CD4-positive, alpha-beta T cell treated with Interleukin-17A for 4 hours (primary cell): ENCODE measurements around the gene SIK1.
"Not testable (repeated sequence)": the region's sequence is repeated elsewhere in the genome, so short reads cannot be mapped to it uniquely, and the experiment has no call there.

Source experiments
- DNase-seq: peaks from one replicate; pipeline ENCODE4 v3.0.0-alpha.2; 2020; ENCODE audit warnings: mixed read lengths

SIK1 gene

GRCh38 chr21:43383351-43383750, 43.6 kb downstream of the SIK1 start:
- DNase-seq: not testable (repeated sequence)

- DNase-seq: not testable (repeated sequence)
Measured at GRCh38 chr21:43382902-43383301, 44.0 kb downstream of the SIK1 start.

DNA sequence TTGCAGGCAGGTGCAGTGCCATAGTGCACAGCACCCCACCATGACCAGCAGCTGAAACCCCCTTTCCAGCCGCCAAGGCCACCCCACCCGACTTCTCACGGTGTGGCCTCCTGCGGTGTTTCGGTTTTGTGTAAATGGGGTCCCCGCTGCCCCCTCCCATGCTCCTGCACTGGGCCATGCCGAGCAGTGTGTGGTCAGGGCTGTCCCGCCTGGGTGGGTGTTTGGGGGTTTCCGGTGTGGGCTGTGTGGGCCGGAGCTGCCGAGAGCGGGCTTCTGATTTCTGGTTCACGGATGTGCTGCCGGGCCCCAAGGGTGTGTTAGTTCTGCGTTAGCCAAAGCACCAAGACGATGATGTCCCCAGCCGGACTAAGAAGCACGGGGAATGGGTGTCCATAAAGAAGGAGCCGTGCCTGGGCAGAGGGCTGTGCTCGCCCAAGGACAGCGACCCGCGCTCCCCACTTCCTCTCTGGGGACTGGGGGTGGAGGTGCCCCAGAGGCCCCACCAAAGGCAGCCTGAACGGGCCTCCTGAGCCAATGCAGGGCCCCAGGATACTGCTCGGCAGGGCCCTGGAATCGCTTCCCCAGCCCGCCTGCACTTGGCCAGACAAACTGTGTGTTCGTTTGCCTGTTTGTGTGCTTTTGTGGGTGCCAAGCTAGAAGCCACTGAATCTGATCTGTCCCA, 45.9 kb downstream of the SIK1 start:
- DNase-seq: not testable (repeated sequence)

GRCh38 chr21:43380337-43380736, 46.6 kb downstream of the SIK1 start:
- DNase-seq: not testable (repeated sequence)

DNA sequence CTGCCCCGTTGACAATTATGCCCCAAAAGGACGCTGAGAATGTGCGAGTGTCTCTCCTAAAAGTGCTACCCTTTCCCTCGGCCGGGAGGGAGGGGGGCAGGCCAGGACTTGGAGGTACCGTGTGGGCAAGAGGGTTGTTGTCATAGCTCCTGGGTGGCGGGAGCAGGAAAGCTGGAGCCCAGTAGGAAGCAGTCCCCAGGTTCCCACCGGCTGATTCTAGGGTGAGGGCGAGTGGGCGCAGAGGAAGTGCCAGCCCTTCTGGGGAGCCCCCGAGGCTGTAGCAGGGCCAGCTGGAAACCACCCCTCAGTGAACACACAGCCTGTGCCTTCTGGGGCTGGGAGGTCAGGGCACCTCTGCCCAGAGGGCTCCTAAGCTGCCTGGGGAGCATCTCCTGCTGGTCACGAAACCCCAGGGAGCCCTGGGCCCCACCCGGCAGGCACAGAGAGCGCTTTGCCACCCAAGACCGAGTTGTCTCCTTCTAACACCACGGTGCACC, 47.3 kb downstream of the SIK1 start:
- DNase-seq: not testable (repeated sequence)

GRCh38 chr21:43376478-43376882, 50.5 kb downstream of the SIK1 start:
- DNase-seq: no peak

DNA sequence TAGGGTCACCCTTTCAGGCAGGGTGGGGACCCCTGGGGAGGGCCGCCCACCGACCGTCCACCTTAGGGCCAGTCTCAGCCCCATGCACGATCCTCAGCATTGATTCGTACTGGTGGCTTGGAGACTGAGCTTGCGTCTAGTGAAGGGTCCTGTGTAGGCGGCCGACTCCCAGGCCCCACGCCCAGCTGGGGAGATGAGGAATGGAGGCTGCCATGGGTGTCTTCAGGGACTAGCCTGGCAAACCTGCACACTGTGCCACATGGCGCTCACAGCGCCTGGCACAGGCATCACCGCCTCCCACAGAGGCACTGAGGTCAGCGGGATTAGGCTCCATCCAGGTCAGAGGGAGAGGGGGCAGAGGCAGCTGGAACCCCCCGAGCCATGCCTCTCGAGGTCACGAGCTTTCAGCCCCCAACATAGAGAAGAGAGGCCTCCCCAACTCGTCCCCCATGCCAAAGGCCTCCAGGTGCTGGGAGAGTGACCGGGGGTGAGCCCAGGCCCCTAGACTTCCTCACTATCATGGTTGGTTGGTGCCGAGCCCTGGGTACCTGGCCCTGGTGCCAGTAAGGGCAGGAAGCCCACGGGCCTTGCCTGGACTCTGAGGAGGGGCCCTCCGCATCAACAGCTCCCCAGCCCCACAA, 51.0 kb downstream of the SIK1 start:
- no peak for DNase-seq

DNA sequence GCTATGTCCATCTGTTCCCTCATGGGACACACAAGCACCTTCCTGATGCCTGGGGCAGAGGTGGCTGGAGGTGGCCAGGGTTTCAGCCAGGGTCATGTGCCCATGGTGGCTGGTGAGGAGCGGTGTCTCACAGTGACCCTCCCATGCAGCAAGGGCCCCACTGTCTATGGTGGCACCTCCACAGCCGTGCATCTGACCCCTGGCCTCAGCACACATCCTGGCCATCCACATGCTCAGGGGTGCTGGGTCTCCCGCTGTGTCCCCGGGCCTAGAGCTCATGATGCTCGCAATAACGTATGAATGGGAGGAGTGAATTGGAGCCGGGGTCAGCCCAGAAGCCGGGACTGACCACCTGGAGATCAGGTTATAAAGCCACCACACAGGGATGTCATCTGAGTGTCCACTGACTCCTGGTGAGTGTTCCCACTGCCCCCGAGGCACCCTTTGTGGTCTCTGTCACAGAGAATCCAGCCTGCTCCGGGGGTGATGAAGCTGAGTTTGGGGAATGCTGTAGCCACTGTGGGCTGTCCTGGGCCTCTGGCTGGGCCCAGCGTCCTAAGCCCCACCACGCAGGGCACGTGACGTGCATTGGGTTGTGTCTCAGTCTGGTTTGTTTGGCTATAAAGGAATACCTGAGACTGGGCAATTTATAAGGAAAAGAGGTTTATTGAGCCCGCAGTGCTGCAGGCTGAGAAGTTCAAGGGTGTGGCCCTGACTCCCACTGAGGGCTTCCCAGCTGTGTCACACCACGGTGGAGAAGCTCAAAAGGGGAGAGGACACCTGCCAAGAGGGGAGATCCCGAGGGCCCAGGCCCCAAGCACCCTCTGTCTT, 51.7 kb downstream of the SIK1 start:
- no peak for DNase-seq

- no peak for DNase-seq
Measured at GRCh38 chr21:43374228-43374885, 52.6 kb downstream of the SIK1 start.

GRCh38 chr21:43373362-43374227, 53.3 kb downstream of the SIK1 start:
- no peak for DNase-seq

GRCh38 chr21:43372663-43373361, 54.1 kb downstream of the SIK1 start:
- DNase-seq: no peak

DNA sequence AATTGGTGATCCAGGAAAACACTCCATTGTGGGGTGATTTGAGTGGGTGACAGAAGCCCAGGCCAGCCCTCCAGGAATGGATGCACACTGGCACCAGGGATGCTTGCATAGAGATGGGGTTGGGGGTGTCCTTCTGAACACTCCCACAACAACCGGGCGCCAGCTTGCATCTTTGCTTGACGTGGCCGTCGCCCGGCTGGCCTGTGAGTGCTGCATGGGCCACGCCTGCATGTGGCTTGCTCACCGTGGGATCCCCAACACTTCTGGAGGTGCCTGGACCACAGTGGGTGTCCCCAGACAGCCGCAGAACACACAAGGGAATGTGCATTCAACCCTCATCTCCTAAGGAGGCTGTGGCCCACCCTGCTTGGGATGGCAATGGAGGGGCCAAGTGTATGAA, 55.1 kb downstream of the SIK1 start:
- no peak for DNase-seq

GRCh38 chr21:43370888-43371570, 55.9 kb downstream of the SIK1 start:
- no peak for DNase-seq

DNA sequence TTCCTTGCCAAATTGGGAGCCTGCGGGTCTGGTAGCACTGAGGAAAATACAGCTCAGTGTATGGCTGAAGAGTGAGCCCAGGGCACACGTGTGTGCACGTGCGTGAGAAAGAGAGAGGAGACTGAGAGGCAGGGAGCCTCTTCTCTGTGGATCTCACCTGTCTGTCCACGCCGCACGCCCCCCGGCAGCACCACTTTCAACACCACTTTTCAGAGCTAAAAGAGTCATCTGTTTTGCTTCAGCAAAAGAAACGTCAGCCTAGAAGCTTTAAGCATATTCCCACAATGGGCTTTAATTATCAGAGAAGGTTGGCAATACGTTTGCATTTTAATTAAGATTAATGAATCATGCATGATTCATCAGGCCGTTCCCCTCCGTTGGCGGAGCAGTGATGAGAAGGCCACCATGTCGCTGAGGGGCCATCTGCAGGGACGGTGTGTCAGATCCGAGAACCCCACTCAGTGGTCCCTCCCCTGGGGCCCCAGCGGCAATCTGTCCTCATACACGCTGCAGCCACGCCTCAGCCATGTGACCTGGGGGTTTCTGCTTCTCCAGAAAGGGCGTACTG, 56.8 kb downstream of the SIK1 start:
- DNase-seq: no peak

DNA sequence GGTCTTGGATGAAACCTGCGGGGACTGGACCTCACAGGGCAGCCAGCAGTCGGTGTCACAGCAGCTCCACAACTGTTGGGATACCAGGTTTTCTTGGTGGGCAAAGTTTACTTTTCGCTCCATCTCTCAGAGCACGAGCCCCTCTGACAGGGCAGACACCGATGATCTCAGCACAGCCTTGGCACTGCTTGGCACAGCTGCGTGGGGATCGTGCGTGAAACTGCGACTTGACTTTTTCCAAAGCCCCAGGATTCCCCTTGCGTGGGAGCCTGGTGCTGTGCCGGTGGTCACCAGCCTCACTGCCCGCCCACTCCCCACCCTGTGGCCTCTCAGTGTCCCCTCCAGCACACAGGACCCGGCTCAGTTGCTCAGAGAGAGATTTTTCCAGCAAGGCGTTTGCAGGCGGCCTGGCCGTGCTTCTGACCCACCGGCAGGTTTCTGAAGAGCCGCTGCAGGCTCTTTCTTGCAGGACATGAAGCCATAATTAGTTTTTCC, 57.3 kb downstream of the SIK1 start:
- DNase-seq: no peak

DNA sequence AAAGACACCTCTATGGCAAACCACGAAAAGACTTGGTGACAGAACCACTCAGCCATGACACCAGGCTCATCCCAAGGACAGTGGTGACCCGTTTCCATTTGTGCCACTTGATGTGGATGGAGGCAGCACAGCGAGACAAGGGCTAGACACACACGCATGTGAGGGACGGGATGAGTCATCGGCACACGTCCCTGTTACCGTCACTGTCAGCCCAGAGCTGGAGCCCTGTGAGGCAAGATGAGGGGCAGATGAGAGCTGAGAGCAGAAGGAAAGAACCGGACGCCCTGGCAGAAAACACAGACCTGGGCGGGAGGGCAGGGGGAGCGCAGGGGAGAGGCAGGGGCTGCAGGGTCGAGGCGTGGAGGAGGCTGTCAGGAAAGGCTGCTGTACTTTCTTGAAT, 57.8 kb downstream of the SIK1 start:
- no peak for DNase-seq

GRCh38 chr21:43368685-43369084, 58.2 kb downstream of the SIK1 start:
- no peak for DNase-seq

DNA sequence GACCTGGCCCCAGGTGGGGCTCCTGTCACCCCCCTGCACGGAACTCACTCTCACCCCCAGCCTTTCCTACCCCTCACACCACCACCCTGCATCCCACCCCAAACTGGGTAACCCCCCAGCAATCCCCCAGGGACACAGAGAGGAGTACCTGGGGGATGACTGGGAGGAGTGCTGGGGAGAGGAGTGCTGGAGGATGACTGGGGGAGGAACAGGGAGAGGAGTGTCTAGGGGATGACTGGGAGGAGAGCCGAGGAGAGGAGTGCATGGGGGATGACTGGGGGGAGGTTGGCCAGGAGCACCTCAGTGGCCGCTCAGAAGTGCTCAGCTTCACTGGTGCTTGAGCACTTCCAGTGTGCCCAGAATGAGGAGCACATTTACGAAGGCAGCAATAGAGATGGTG, 59.1 kb downstream of the SIK1 start:
- DNase-seq: no peak

GRCh38 chr21:43367296-43367695, 59.6 kb downstream of the SIK1 start:
- no peak for DNase-seq

- no peak for DNase-seq
Measured at GRCh38 chr21:43366656-43367055, 60.3 kb downstream of the SIK1 start.
